PFSK-1 (cell line): Measurements from ENCODE around the gene FOXR2.

Source experiments
- FOXP2 ChIP-seq: optimal IDR thresholded peaks from 2 replicates; pipeline ENCODE3; 2011; ENCODE audit warnings: borderline replicate concordance, control low read depth, inconsistent platforms; ENCODE audit not compliant: insufficient read depth; ENCODE audit errors: extremely low read length, extremely low read depth
- POLR2AphosphoS5 ChIP-seq: IDR thresholded peaks from 2 replicates; pipeline ENCODE4 v1.6.1; 2012; ENCODE audit warnings: low read depth, mild to moderate bottlenecking, control low read depth, low read length, moderate library complexity
- REST ChIP-seq, 2 experiments: IDR thresholded peaks; 2 replicates each; pipeline versions ENCODE4 v1.6.1 to v1.8.0; 2011 to 2012; ENCODE audit warnings: low read depth in 2 of 2, low read length in 2 of 2, control low read depth in 1 of 2, inconsistent platforms in 1 of 2, mild to moderate bottlenecking in 1 of 2, moderate library complexity in 1 of 2; ENCODE audit not compliant: insufficient read depth in 1 of 2
- SIN3A ChIP-seq: IDR thresholded peaks from 2 replicates; pipeline ENCODE4 v1.6.1; 2012; ENCODE audit warnings: mild to moderate bottlenecking, low read length, moderate library complexity, borderline replicate concordance; ENCODE audit not compliant: insufficient read depth
- TAF1 ChIP-seq: IDR thresholded peaks from 2 replicates; pipeline ENCODE4 v1.6.1; 2012; ENCODE audit warnings: low read length, control low read depth, borderline replicate concordance; ENCODE audit not compliant: insufficient read depth

- TF ChIP-seq POLR2AphosphoS5 (no peak), REST (IDR thresholded peaks at IDR 0.05; ENCODE audit: insufficient read depth in 1 of 2, low read depth in 2 of 2, low read length in 2 of 2) (no peak), TAF1 (no peak), SIN3A (no peak), FOXP2 (no peak)
Observed at GRCh38 chrX:55593756-55594257, 29.4 kb upstream of the FOXR2 start.
